ENCODE measurements around the gene CDK5RAP2.

DNA sequence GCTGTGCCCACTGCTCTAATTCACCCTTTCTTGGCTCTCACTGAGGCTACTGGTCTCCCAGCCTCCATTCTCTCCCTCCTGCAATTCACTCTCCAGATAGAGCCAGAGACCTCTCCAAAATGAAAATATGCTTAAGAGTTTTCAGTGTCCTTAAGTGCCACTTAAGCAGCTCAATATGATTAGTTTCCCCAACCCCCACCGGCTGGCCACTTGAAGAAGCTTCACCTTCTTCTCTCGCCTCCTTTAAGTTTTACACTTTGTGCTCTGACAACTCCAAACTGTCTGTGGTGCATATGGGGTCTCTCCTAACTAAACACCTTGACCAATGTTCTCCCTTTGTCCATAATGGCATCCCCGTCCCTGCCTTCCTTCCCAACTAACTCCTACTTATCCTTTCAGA lies 53.4 kb downstream of the CDK5RAP2 start:
- TF ChIP-seq, protein P1, sequence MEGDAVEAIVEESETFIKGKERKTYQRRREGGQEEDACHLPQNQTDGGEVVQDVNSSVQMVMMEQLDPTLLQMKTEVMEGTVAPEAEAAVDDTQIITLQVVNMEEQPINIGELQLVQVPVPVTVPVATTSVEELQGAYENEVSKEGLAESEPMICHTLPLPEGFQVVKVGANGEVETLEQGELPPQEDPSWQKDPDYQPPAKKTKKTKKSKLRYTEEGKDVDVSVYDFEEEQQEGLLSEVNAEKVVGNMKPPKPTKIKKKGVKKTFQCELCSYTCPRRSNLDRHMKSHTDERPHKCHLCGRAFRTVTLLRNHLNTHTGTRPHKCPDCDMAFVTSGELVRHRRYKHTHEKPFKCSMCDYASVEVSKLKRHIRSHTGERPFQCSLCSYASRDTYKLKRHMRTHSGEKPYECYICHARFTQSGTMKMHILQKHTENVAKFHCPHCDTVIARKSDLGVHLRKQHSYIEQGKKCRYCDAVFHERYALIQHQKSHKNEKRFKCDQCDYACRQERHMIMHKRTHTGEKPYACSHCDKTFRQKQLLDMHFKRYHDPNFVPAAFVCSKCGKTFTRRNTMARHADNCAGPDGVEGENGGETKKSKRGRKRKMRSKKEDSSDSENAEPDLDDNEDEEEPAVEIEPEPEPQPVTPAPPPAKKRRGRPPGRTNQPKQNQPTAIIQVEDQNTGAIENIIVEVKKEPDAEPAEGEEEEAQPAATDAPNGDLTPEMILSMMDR (IDR thresholded peaks at IDR 0.05), result no peak
- TF ChIP-seq POLR2A (IDR thresholded peaks at IDR 0.05), result no peak
